HepG2 (cell line): ENCODE measurements around the gene CLPX. TPM values are rescaled to one million over a fixed set of nuclear protein-coding genes. Genes with fewer than 3 reads are reported as not detected.
A peak's percentile ranks its signal among the peaks of the same experiment; 100 is the strongest.

Experiments
- ARNT ChIP-seq: fragments of 450-650 bp; IDR thresholded peaks from 2 replicates; pipeline ENCODE4 v1.6.1; 2017
- CBX5 ChIP-seq: sonication (generic); formaldehyde crosslinking; IDR thresholded peaks from 2 replicates; pipeline ENCODE4 v1.4.0; 2020; ENCODE audit warnings: missing genetic modification reagents, borderline replicate concordance
- FOXA3 ChIP-seq: IDR thresholded peaks from 2 replicates; pipeline ENCODE4 v1.6.1; 2016; ENCODE audit warnings: missing genetic modification reagents, missing compliant biosample characterization
- GABPB1 ChIP-seq: IDR thresholded peaks from 2 replicates; pipeline ENCODE4 v1.6.1; 2016; ENCODE audit warnings: mild to moderate bottlenecking, missing genetic modification reagents, moderate library complexity, missing compliant biosample characterization
- KDM5B ChIP-seq: sonication (generic); formaldehyde crosslinking; IDR thresholded peaks from 2 replicates; pipeline ENCODE4 v1.4.0; 2020; ENCODE audit warnings: missing genetic modification reagents, mild to moderate bottlenecking, borderline replicate concordance
- KLF6 ChIP-seq: IDR thresholded peaks from 2 replicates; pipeline ENCODE4 v1.8.0; 2016; ENCODE audit warnings: missing biosample characterization, missing genetic modification reagents
- NCOR1 ChIP-seq: fragments of 200-600 bp; sonication (generic); IDR thresholded peaks from 2 replicates; pipeline ENCODE4 v1.7.0; 2017; ENCODE audit warnings: antibody characterized with exemption, low read length, borderline replicate concordance
- RAD21 ChIP-seq: fragments of 450-650 bp; formaldehyde crosslinking; IDR thresholded peaks from 2 replicates; pipeline ENCODE4 v1.5.0; 2020; ENCODE audit warnings: mild to moderate bottlenecking
- SKI ChIP-seq: fragments of 450-650 bp; IDR thresholded peaks from one replicate; pipeline ENCODE4 v1.6.1; 2018; ENCODE audit warnings: mild to moderate bottlenecking; ENCODE audit not compliant: partially characterized antibody
- THAP11 ChIP-seq: IDR thresholded peaks from 2 replicates; pipeline ENCODE4 v1.6.1; 2016; ENCODE audit warnings: missing biosample characterization, missing genetic modification reagents
- ZNF30 ChIP-seq: sonication (generic); formaldehyde crosslinking; IDR thresholded peaks from 2 replicates; pipeline ENCODE4 v1.5.0; 2020; ENCODE audit warnings: mild to moderate bottlenecking, missing genetic modification reagents
- ZNF343 ChIP-seq: sonication (generic); formaldehyde crosslinking; IDR thresholded peaks from 2 replicates; pipeline ENCODE4 v1.4.0; 2020; ENCODE audit warnings: mild to moderate bottlenecking, missing genetic modification reagents
- ZSCAN21 ChIP-seq: sonication (generic); formaldehyde crosslinking; IDR thresholded peaks from 2 replicates; pipeline ENCODE4 v1.8.0; 2022; ENCODE audit warnings: mild to moderate bottlenecking, missing genetic modification reagents, moderate library complexity, borderline replicate concordance
- polyA plus RNA-seq, 8 experiments: library from polyadenylated mRNA; depleted of rRNA in 3 of 8; stranded (reverse) in 7 of 8; unstranded in 1 of 8; fragments of >200 nt; fragmentation: Illumina TruSeq in 4 of 8; extraction: Trizol in 4 of 8; gene quantifications; 2 replicates each; pipeline versions ENCODE4 v1.2.1 to v1.2.3, GENCODE V29; 2011 to 2016; ENCODE audit warnings: low read depth in 4 of 8, missing spikeins in 1 of 8, mixed read lengths in 1 of 8; ENCODE audit not compliant: insufficient read depth in 1 of 8
- total RNA-seq, 5 experiments: library from RNA; depleted of rRNA; stranded (reverse); fragments of >200 nt; fragmentation: Illumina TruSeq; extraction: Trizol; gene quantifications; 2 replicates each; pipeline ENCODE4 v1.2.3, GENCODE V29; 2016; ENCODE audit warnings: low read depth in 1 of 5
- TF ChIP-seq, protein P1 (sequence below): sonication (generic); formaldehyde crosslinking; IDR thresholded peaks from 2 replicates; pipeline ENCODE4 v1.4.0; 2020; ENCODE audit warnings: missing genetic modification reagents
- TF ChIP-seq, protein P2 (sequence below): sonication (generic); formaldehyde crosslinking; IDR thresholded peaks from 2 replicates; pipeline ENCODE4 v1.4.0; 2020; ENCODE audit warnings: mild to moderate bottlenecking, low read depth, missing genetic modification reagents
- TF ChIP-seq, protein P3 (sequence below): sonication (generic); formaldehyde crosslinking; IDR thresholded peaks from 2 replicates; pipeline ENCODE4 v1.5.1; 2020; ENCODE audit warnings: missing genetic modification reagents, mild to moderate bottlenecking, borderline replicate concordance
- TF ChIP-seq, protein P4 (sequence below): sonication (generic); formaldehyde crosslinking; IDR thresholded peaks from 2 replicates; pipeline ENCODE4 v1.4.0; 2020; ENCODE audit warnings: mild to moderate bottlenecking, low read depth, missing genetic modification reagents
- TF ChIP-seq, protein P5 (sequence below): sonication (generic); formaldehyde crosslinking; IDR thresholded peaks from 2 replicates; pipeline ENCODE4 v1.8.1; 2023; ENCODE audit warnings: mild to moderate bottlenecking, moderate library complexity, missing genetic modification reagents
- TF ChIP-seq, protein P6 (sequence below): sonication (generic); formaldehyde crosslinking; IDR thresholded peaks from 2 replicates; pipeline ENCODE4 v1.4.0; 2020; ENCODE audit warnings: missing genetic modification reagents

The CLPX gene
- total and polyA plus RNA-seq, 2 of the 13 experiments (the other 11 are each of a cell fraction or from before 2014, with no cell fraction given), result 33.9 to 61.3 TPM

DNA sequence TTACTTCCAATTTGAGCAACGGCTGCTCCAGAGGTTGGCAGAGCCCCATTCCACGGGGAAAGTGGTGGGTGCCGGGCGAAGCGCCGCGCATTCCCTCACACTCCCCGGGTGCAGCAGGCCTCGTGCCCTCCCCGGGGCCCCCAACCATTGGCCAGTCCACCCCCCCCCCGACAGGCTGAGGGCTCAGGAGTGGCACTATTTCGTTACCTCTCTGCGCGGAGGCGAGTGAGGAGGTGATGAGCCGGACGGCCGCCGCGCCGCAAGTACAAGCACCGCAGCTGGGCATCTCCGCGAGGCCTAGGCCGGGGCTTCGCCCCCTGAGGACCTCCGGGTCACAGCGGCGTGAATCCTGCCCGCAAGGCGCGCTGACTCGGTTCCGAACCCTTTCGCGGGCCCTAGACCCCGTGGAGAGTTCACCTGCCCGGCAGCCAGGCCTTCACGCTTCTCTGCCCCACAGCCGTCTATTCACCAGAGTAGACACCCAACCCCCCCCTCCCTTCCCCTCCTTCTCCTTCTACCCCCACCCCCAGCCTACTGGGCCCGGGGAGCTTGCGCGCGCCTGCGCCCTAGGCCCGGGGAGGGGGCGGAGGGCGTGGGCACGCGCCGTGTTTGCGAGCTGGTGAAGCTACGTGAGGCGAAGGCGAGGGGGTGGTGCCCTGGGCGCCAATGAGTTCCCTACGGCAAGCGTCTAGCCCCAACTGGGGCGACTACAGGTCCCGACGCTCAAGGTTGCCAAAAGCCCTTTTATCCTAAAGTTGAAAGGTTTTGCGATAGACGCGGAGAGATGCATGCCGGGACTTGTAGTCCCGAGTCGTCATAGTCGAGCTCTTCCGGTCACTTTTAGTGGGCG lies at the start of gene CLPX (continued):
- TF ChIP-seq, protein P1, sequence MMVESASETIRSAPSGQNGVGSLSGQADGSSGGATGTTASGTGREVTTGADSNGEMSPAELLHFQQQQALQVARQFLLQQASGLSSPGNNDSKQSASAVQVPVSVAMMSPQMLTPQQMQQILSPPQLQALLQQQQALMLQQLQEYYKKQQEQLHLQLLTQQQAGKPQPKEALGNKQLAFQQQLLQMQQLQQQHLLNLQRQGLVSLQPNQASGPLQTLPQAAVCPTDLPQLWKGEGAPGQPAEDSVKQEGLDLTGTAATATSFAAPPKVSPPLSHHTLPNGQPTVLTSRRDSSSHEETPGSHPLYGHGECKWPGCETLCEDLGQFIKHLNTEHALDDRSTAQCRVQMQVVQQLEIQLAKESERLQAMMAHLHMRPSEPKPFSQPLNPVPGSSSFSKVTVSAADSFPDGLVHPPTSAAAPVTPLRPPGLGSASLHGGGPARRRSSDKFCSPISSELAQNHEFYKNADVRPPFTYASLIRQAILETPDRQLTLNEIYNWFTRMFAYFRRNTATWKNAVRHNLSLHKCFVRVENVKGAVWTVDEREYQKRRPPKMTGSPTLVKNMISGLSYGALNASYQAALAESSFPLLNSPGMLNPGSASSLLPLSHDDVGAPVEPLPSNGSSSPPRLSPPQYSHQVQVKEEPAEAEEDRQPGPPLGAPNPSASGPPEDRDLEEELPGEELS, result 0 out of 2 replicates have a peak, but pooled peaks have one; percentile 34
- TF ChIP-seq, protein P2, sequence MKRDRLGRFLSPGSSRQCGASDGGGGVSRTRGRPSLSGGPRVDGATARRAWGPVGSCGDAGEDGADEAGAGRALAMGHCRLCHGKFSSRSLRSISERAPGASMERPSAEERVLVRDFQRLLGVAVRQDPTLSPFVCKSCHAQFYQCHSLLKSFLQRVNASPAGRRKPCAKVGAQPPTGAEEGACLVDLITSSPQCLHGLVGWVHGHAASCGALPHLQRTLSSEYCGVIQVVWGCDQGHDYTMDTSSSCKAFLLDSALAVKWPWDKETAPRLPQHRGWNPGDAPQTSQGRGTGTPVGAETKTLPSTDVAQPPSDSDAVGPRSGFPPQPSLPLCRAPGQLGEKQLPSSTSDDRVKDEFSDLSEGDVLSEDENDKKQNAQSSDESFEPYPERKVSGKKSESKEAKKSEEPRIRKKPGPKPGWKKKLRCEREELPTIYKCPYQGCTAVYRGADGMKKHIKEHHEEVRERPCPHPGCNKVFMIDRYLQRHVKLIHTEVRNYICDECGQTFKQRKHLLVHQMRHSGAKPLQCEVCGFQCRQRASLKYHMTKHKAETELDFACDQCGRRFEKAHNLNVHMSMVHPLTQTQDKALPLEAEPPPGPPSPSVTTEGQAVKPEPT (CRISPR knock-in tag), result no peak
- TF ChIP-seq SKI, result peak; percentile 71
- TF ChIP-seq NCOR1, result peak; percentile 45; the same call in 1 of the 2 replicates
- TF ChIP-seq, protein P3, sequence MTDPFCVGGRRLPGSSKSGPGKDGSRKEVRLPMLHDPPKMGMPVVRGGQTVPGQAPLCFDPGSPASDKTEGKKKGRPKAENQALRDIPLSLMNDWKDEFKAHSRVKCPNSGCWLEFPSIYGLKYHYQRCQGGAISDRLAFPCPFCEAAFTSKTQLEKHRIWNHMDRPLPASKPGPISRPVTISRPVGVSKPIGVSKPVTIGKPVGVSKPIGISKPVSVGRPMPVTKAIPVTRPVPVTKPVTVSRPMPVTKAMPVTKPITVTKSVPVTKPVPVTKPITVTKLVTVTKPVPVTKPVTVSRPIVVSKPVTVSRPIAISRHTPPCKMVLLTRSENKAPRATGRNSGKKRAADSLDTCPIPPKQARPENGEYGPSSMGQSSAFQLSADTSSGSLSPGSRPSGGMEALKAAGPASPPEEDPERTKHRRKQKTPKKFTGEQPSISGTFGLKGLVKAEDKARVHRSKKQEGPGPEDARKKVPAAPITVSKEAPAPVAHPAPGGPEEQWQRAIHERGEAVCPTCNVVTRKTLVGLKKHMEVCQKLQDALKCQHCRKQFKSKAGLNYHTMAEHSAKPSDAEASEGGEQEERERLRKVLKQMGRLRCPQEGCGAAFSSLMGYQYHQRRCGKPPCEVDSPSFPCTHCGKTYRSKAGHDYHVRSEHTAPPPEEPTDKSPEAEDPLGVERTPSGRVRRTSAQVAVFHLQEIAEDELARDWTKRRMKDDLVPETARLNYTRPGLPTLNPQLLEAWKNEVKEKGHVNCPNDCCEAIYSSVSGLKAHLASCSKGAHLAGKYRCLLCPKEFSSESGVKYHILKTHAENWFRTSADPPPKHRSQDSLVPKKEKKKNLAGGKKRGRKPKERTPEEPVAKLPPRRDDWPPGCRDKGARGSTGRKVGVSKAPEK (CRISPR knock-in tag), result no peak
- TF ChIP-seq THAP11 (CRISPR knock-in tag), result peak; percentile 98
- TF ChIP-seq ZNF30 (CRISPR knock-in tag), result no peak
- TF ChIP-seq, protein P4, sequence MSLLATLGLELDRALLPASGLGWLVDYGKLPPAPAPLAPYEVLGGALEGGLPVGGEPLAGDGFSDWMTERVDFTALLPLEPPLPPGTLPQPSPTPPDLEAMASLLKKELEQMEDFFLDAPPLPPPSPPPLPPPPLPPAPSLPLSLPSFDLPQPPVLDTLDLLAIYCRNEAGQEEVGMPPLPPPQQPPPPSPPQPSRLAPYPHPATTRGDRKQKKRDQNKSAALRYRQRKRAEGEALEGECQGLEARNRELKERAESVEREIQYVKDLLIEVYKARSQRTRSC, result no peak
- TF ChIP-seq, protein P5, sequence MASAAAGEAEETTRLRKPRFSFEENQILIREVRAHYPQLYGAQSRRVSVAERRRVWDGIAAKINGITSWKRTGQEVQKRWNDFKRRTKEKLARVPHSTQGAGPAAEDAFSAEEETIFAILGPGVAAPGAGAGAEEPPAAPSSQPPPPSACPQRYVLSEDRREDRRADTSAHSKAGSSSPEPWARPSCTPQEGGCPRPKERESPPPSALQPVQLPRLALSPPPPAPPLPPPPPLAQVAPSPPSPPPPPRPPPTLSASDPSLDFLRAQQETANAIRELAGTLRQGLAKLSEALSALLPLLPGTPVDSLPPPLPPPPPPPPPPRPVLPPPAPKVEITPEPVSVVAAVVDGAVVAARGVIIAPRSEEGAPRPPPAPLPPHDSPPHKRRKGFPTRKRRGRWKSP (CRISPR knock-in tag), result peak; percentile 71
- peak; percentile 8; the same call in 1 of the 2 replicates for TF ChIP-seq FOXA3 (CRISPR knock-in tag)
- TF ChIP-seq ZNF343 (CRISPR knock-in tag), result no peak
- TF ChIP-seq KDM5B (CRISPR knock-in tag), result peak; percentile 54; the same call in 1 of the 2 replicates
- TF ChIP-seq, protein P6, sequence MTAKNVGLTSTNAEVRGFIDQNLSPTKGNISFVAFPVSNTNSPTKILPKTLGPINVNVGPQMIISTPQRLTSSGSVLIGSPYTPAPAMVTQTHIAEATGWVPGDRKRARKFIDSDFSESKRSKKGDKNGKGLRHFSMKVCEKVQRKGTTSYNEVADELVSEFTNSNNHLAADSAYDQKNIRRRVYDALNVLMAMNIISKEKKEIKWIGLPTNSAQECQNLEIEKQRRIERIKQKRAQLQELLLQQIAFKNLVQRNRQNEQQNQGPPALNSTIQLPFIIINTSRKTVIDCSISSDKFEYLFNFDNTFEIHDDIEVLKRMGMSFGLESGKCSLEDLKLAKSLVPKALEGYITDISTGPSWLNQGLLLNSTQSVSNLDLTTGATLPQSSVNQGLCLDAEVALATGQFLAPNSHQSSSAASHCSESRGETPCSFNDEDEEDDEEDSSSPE, result peak; percentile 67; the same call in 1 of the 2 replicates
- TF ChIP-seq ZSCAN21, result peak; percentile 94
- no peak for TF ChIP-seq ARNT
- TF ChIP-seq RAD21 (CRISPR knock-in tag), result no peak
- TF ChIP-seq CBX5 (CRISPR knock-in tag), result peak; percentile 9; the same call in 1 of the 2 replicates
- peak; percentile 88 for TF ChIP-seq GABPB1
- no peak for TF ChIP-seq KLF6 (CRISPR knock-in tag)
